CD8-positive, alpha-beta memory T cell (primary cell): ENCODE measurements around the gene RELCH. TPM values are rescaled to one million over a fixed set of nuclear protein-coding genes. Genes with fewer than 3 reads are reported as not detected.

Source experiments
- CTCF ChIA-PET: fragments of 350-600 bp; sonication (Branson Sonifier 250); formaldehyde crosslinking; loops from one replicate; lab custom pipeline; 2021; ENCODE audit warnings: antibody characterized with exemption; lab: Charles Lee
- POLR2A ChIA-PET: fragments of 350-600 bp; sonication (Branson Sonifier 250); formaldehyde crosslinking; loops from one replicate; lab custom pipeline; 2021; ENCODE audit warnings: antibody characterized with exemption; lab: Charles Lee
- DNase-seq, 5 donors: peaks; one replicate each; pipeline versions ENCODE4 v3.0.0 to v3.0.0-alpha.2; 2020 to 2022; ENCODE audit warnings: mixed read lengths in 1 of 5
- H3K27ac ChIP-seq: one replicate; pipeline ENCODE4 v1.7.0; 2013; ENCODE audit warnings: low read depth, mild to moderate bottlenecking, low read length, moderate library complexity
- H3K27me3 ChIP-seq: 2 replicates; pipeline ENCODE4 v1.7.0; 2013; ENCODE audit warnings: low read length, mild to moderate bottlenecking; ENCODE audit not compliant: insufficient read depth, poor library complexity, severe bottlenecking
- H3K36me3 ChIP-seq: 2 replicates; pipeline ENCODE4 v1.7.0; 2013; ENCODE audit warnings: mild to moderate bottlenecking, low read length, moderate library complexity; ENCODE audit not compliant: insufficient read depth
- H3K4me1 ChIP-seq: 2 replicates; pipeline ENCODE4 v1.7.0; 2013; ENCODE audit warnings: mild to moderate bottlenecking, low read length, moderate library complexity; ENCODE audit not compliant: insufficient read depth
- H3K4me3 ChIP-seq: 2 replicates; pipeline ENCODE4 v1.7.0; 2013; ENCODE audit warnings: mild to moderate bottlenecking, low read length
- H3K9me3 ChIP-seq: 2 replicates; pipeline ENCODE4 v1.7.0; 2013; ENCODE audit warnings: mild to moderate bottlenecking, low read length
- H3K27ac Mint-ChIP-seq, 8 donors: one replicate each; pipeline ENCODE4 v1.8.0; 2020 to 2021; ENCODE audit warnings: mixed read lengths in 8 of 8, mild to moderate bottlenecking in 6 of 8, inconsistent platforms in 3 of 8, moderate library complexity in 3 of 8
- H3K27me3 Mint-ChIP-seq, 2 donors: one replicate each; pipeline ENCODE4 v1.8.0; 2020 to 2021; ENCODE audit warnings: mixed read lengths in 2 of 2, mild to moderate bottlenecking in 1 of 2, moderate library complexity in 1 of 2
- H3K36me3 Mint-ChIP-seq, 3 donors: one replicate each; pipeline ENCODE4 v1.8.0; 2020 to 2021; ENCODE audit warnings: mixed read lengths in 3 of 3, inconsistent platforms in 1 of 3, mild to moderate bottlenecking in 1 of 3
- H3K4me1 Mint-ChIP-seq, 3 donors: one replicate each; pipeline ENCODE4 v1.8.0; 2020 to 2021; ENCODE audit warnings: mixed read lengths in 3 of 3, inconsistent platforms in 1 of 3, mild to moderate bottlenecking in 1 of 3
- H3K4me3 Mint-ChIP-seq, 7 donors: one replicate each; pipeline ENCODE4 v1.8.0; 2020 to 2021; ENCODE audit warnings: mixed read lengths in 7 of 7, mild to moderate bottlenecking in 6 of 7, moderate library complexity in 4 of 7, inconsistent platforms in 2 of 7
- H3K9me3 Mint-ChIP-seq, 5 donors: one replicate each; pipeline ENCODE4 v1.8.0; 2020 to 2022; ENCODE audit warnings: mixed read lengths in 5 of 5, mild to moderate bottlenecking in 3 of 5, moderate library complexity in 2 of 5, inconsistent platforms in 1 of 5
- polyA plus RNA-seq: library from polyadenylated mRNA; unstranded; fragments of 300-500 nt; fragmentation: Illumina TruSeq; gene quantifications from one replicate; pipeline ENCODE4 v1.2.3, GENCODE V29; 2021
- total RNA-seq, 2 experiments: library from RNA; stranded (reverse); gene quantifications; one replicate each; pipeline ENCODE4 v1.2.3, GENCODE V29; 2021

RELCH gene
- total and polyA plus RNA-seq, 3 experiments from 2014 or later = 7.4 to 19.6 (median 19.6) TPM

- POLR2A ChIA-PET = no interaction called here
- Mint-ChIP-seq H3K27me3 (no peaks in the 10 kb centered on the region), H3K4me3 (no peak overlapping the region), H3K36me3 (peaks cover 0 to 10% (median 3%) of the 10 kb centered on the region in 3 donors), H3K27ac (no peak overlapping the region), H3K9me3 (no peaks in the 10 kb centered on the region), H3K4me1 (peaks cover 4 to 14% (median 5%) of the 10 kb centered on the region in 3 donors)
- DNase-seq = no peak
- Histone ChIP-seq H3K4me3 (no peak overlapping the region), H3K4me1 (no peaks in the 10 kb centered on the region), H3K9me3 (no peaks in the 10 kb centered on the region), H3K27ac (no peak overlapping the region), H3K27me3 (no peaks in the 10 kb centered on the region), H3K36me3 (no peaks in the 10 kb centered on the region)
- CTCF ChIA-PET = no interaction called here
Observed at GRCh38 chr18:62177271-62177670, 9.8 kb upstream of the RELCH start.

- no peaks in the 10 kb centered on the region for H3K9me3 Mint-ChIP-seq
- no peak overlapping the region for H3K4me3 ChIP-seq
- ChIA-PET CTCF (interaction anchor here (1.1 kb wide), 1 partner anchor 71 kb away, joined by 3 read pairs; no protein-coding TSS in a partner anchor), POLR2A (no interaction called here)
- no peaks in the 10 kb centered on the region for H3K36me3 ChIP-seq
- no peaks in the 10 kb centered on the region for H3K9me3 ChIP-seq
- no peak overlapping the region for H3K27ac Mint-ChIP-seq
- no peaks in the 10 kb centered on the region for H3K4me1 ChIP-seq
- peaks cover 7 to 21% (median 9%) of the 10 kb centered on the region in 3 donors for H3K4me1 Mint-ChIP-seq
- no peak overlapping the region for H3K4me3 Mint-ChIP-seq
- no peaks in the 10 kb centered on the region for H3K27me3 Mint-ChIP-seq
- DNase-seq = no peak
- H3K27me3 ChIP-seq = no peaks in the 10 kb centered on the region
- peaks cover 0 to 9% (median 2%) of the 10 kb centered on the region in 3 donors for H3K36me3 Mint-ChIP-seq
- H3K27ac ChIP-seq = no peak overlapping the region
Observed at GRCh38 chr18:62179213-62179612, 7.8 kb upstream of the RELCH start.

- peaks cover 20% of the 10 kb centered on the region for H3K4me1 ChIP-seq
- H3K36me3 ChIP-seq = no peaks in the 10 kb centered on the region
- H3K4me3 ChIP-seq = no peak overlapping the region
- H3K36me3 Mint-ChIP-seq = peaks cover 0 to 17% (median 0%) of the 10 kb centered on the region in 3 donors
- no peaks in the 10 kb centered on the region for H3K9me3 ChIP-seq
- H3K4me3 Mint-ChIP-seq = no peak overlapping the region
- no peak overlapping the region for H3K27ac ChIP-seq
- H3K27me3 ChIP-seq = no peaks in the 10 kb centered on the region
- ChIA-PET POLR2A (no interaction called here), CTCF (interaction anchor here (1.2 to 3.8 kb wide), 2 partner anchors 8 to 67 kb away, joined by 4 to 34 read pairs; no protein-coding TSS in a partner anchor)
- no peak for DNase-seq
- no peaks in the 10 kb centered on the region for H3K9me3 Mint-ChIP-seq
- no peaks in the 10 kb centered on the region for H3K27me3 Mint-ChIP-seq
- peaks cover 19 to 34% (median 33%) of the 10 kb centered on the region in 3 donors for H3K4me1 Mint-ChIP-seq
- no peak overlapping the region for H3K27ac Mint-ChIP-seq
Observed at GRCh38 chr18:62182220-62182619, 4.8 kb upstream of the RELCH start.

- no peaks in the 10 kb centered on the region for H3K9me3 Mint-ChIP-seq
- Histone ChIP-seq H3K36me3 (no peaks in the 10 kb centered on the region), H3K27me3 (no peaks in the 10 kb centered on the region), H3K27ac (no peak overlapping the region), H3K4me1 (peaks cover 25% of the 10 kb centered on the region), H3K4me3 (no peak overlapping the region), H3K9me3 (no peaks in the 10 kb centered on the region)
- H3K4me1 Mint-ChIP-seq = peaks cover 28 to 40% (median 37%) of the 10 kb centered on the region in 3 donors
- no peaks in the 10 kb centered on the region for H3K27me3 Mint-ChIP-seq
- peaks cover 0 to 25% (median 0%) of the 10 kb centered on the region in 3 donors for H3K36me3 Mint-ChIP-seq
- no peak overlapping the region for H3K4me3 Mint-ChIP-seq
- peak overlapping the region in 1 of 8 donors; percentile 2 for H3K27ac Mint-ChIP-seq
- peak in 4 of 5 donors; percentile 29 to 52 (median 48) for DNase-seq
- ChIA-PET CTCF (interaction anchor here (1.0 to 3.8 kb wide), 3 partner anchors 9 to 69 kb away, joined by 3 to 34 read pairs (median 4); no protein-coding TSS in a partner anchor), POLR2A (no interaction called here)
Observed at GRCh38 chr18:62183578-62184195, 3.4 kb upstream of the RELCH start.

GRCh38 chr18:62186499-62186773 is 619 bp upstream of the RELCH start:
- Histone ChIP-seq H3K4me3 (peak overlapping the region; percentile 98), H3K36me3 (no peaks in the 10 kb centered on the region), H3K27ac (peak overlapping the region; percentile 76), H3K9me3 (no peaks in the 10 kb centered on the region), H3K4me1 (peaks cover 51% of the 10 kb centered on the region), H3K27me3 (no peaks in the 10 kb centered on the region)
- Mint-ChIP-seq H3K36me3 (peaks cover 0 to 32% (median 9%) of the 10 kb centered on the region in 3 donors), H3K9me3 (no peaks in the 10 kb centered on the region), H3K4me1 (peaks cover 54 to 64% (median 63%) of the 10 kb centered on the region in 3 donors), H3K4me3 (peak overlapping the region; percentile 98 to 100 (median 100)), H3K27ac (peak overlapping the region; percentile 81 to 99 (median 96)), H3K27me3 (no peaks in the 10 kb centered on the region)
- POLR2A ChIA-PET = interaction anchor here (0.9 to 1.6 kb wide), 4 partner anchors 11 to 88 kb away, joined by 3 to 6 read pairs (median 6); no protein-coding TSS in a partner anchor
- DNase-seq = no peak
- CTCF ChIA-PET = interaction anchor here (1.3 to 3.7 kb wide), 3 partner anchors 10 to 62 kb away, joined by 3 to 26 read pairs (median 8); no protein-coding TSS in a partner anchor

- Histone ChIP-seq H3K4me1 (peaks cover 65% of the 10 kb centered on the region), H3K9me3 (no peaks in the 10 kb centered on the region), H3K27me3 (no peaks in the 10 kb centered on the region), H3K4me3 (peak overlapping the region; percentile 90), H3K27ac (peak overlapping the region; percentile 79), H3K36me3 (no peaks in the 10 kb centered on the region)
- H3K27ac Mint-ChIP-seq = peak overlapping the region; percentile 82 to 99 (median 97)
- H3K9me3 Mint-ChIP-seq = no peaks in the 10 kb centered on the region
- no peaks in the 10 kb centered on the region for H3K27me3 Mint-ChIP-seq
- ChIA-PET POLR2A (interaction anchor here (0.7 to 1.6 kb wide), 6 partner anchors 10 to 339 kb away, joined by 3 to 6 read pairs (median 5); no protein-coding TSS in a partner anchor), CTCF (interaction anchor here (0.7 to 3.7 kb wide), 6 partner anchors 9 to 68 kb away, joined by 3 to 26 read pairs (median 4); no protein-coding TSS in a partner anchor)
- peaks cover 3 to 40% (median 13%) of the 10 kb centered on the region in 3 donors for H3K36me3 Mint-ChIP-seq
- H3K4me1 Mint-ChIP-seq = peaks cover 68 to 78% (median 77%) of the 10 kb centered on the region in 3 donors
- H3K4me3 Mint-ChIP-seq = peak overlapping the region; percentile 98 to 100 (median 100)
- DNase-seq = peak in 3 of 5 donors; percentile 6 to 50 (median 19)
Observed at GRCh38 chr18:62187543-62188510, 772 bp downstream of the RELCH start.

- H3K36me3 Mint-ChIP-seq = peaks cover 3 to 40% (median 13%) of the 10 kb centered on the region in 3 donors
- no peaks in the 10 kb centered on the region for H3K9me3 Mint-ChIP-seq
- peak overlapping the region; percentile 98 to 100 (median 100) for H3K4me3 Mint-ChIP-seq
- no peaks in the 10 kb centered on the region for H3K27me3 ChIP-seq
- ChIA-PET POLR2A (interaction anchor here (0.6 to 0.7 kb wide), 2 partner anchors 60 to 229 kb away, joined by 5 to 8 read pairs; no protein-coding TSS in a partner anchor), CTCF (interaction anchor here (1.0 kb wide), 1 partner anchor 14 kb away, joined by 3 read pairs; no protein-coding TSS in a partner anchor)
- no peaks in the 10 kb centered on the region for H3K9me3 ChIP-seq
- no peak for DNase-seq
- H3K27me3 Mint-ChIP-seq = no peaks in the 10 kb centered on the region
- peak overlapping the region; percentile 22 for H3K4me3 ChIP-seq
- no peaks in the 10 kb centered on the region for H3K36me3 ChIP-seq
- H3K27ac ChIP-seq = no peak overlapping the region
- peaks cover 79 to 87% (median 85%) of the 10 kb centered on the region in 3 donors for H3K4me1 Mint-ChIP-seq
- H3K27ac Mint-ChIP-seq = peak overlapping the region in 3 of 8 donors; percentile 9 to 61 (median 29)
- peaks cover 72% of the 10 kb centered on the region for H3K4me1 ChIP-seq
Observed at GRCh38 chr18:62189208-62189607, 2.2 kb downstream of the RELCH start.
